HG02852 (cell line): ENCODE measurements around the gene TSHZ3.

Source experiments
- ATAC-seq: cut with Tn5 transposase; IDR thresholded peaks from one replicate; pipeline ENCODE4 v1.9.1; 2021; ENCODE audit warnings: mild to moderate bottlenecking, moderate library complexity; ENCODE audit not compliant: unreplicated experiment

The TSHZ3 gene

GRCh38 chr19:31289976-31290375 is 59.3 kb downstream of the TSHZ3 start:
- ATAC-seq, result no peak

GRCh38 chr19:31289381-31289880 is 59.8 kb downstream of the TSHZ3 start:
- ATAC-seq, result no peak

GRCh38 chr19:31286491-31286890 is 62.7 kb downstream of the TSHZ3 start:
- ATAC-seq, result no peak

GRCh38 chr19:31285744-31286143 is 63.5 kb downstream of the TSHZ3 start:
- ATAC-seq, result no peak

GRCh38 chr19:31284621-31285020 is 64.6 kb downstream of the TSHZ3 start:
- no peak for ATAC-seq

GRCh38 chr19:31283701-31284100 is 65.5 kb downstream of the TSHZ3 start:
- ATAC-seq, result no peak

- ATAC-seq, result no peak
These were observed 66.9 kb downstream of the TSHZ3 start for GRCh38 chr19:31282346-31282745.

GRCh38 chr19:31280287-31281006 is 68.8 kb downstream of the TSHZ3 start:
- no peak for ATAC-seq

GRCh38 chr19:31279436-31279765 is 69.8 kb downstream of the TSHZ3 start:
- ATAC-seq, result no peak

GRCh38 chr19:31278555-31279435 is 70.4 kb downstream of the TSHZ3 start:
- ATAC-seq, result no peak

GRCh38 chr19:31277516-31277915 is 71.7 kb downstream of the TSHZ3 start:
- ATAC-seq, result no peak

- ATAC-seq, result no peak
These were observed 72.4 kb downstream of the TSHZ3 start for GRCh38 chr19:31276831-31277230.

- ATAC-seq, result no peak
These were observed 74.2 kb downstream of the TSHZ3 start for GRCh38 chr19:31275068-31275334.

GRCh38 chr19:31274251-31275067 is 74.8 kb downstream of the TSHZ3 start:
- no peak for ATAC-seq

- ATAC-seq, result no peak
These were observed 76.6 kb downstream of the TSHZ3 start for GRCh38 chr19:31272583-31273106.

- ATAC-seq, result no peak
These were observed 77.8 kb downstream of the TSHZ3 start for GRCh38 chr19:31271306-31271911.

GRCh38 chr19:31270897-31271296 is 78.3 kb downstream of the TSHZ3 start:
- no peak for ATAC-seq

- ATAC-seq, result no peak
These were observed 79.7 kb downstream of the TSHZ3 start for GRCh38 chr19:31269425-31270127.

GRCh38 chr19:31268751-31269383 is 80.4 kb downstream of the TSHZ3 start:
- no peak for ATAC-seq

- ATAC-seq, result no peak
These were observed 82.5 kb downstream of the TSHZ3 start for GRCh38 chr19:31266731-31267130.
